HG02678 (cell line): ENCODE data around the gene TSHZ2.

ENCODE experiments used
- ATAC-seq: cut with Tn5 transposase; IDR thresholded peaks from one replicate; pipeline ENCODE4 v1.9.1; 2021; ENCODE audit warnings: mild to moderate bottlenecking, moderate library complexity; ENCODE audit not compliant: unreplicated experiment

TSHZ2 gene

GRCh38 chr20:53055367-53056067, 83.4 kb downstream of the TSHZ2 start:
- ATAC-seq, result no peak

DNA sequence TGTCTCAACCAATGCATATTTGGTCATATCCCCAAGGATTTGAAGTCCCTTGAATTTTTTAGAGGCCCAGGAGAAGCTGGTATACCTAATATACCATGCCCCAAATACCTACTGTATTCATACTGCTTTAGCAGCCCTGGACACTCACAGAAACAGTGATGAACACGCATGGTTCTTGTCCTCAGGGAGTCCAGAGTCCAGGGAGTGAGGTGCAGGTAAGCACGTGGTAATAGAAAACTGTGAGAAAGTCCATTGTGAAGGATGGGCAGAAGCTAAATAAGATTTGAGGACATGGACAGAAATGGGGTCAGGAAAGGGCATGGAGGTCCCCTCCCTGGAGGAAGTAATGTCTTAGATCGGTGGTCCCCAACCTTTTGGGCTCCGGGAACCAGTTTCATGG, 85.4 kb downstream of the TSHZ2 start:
- no peak for ATAC-seq

DNA sequence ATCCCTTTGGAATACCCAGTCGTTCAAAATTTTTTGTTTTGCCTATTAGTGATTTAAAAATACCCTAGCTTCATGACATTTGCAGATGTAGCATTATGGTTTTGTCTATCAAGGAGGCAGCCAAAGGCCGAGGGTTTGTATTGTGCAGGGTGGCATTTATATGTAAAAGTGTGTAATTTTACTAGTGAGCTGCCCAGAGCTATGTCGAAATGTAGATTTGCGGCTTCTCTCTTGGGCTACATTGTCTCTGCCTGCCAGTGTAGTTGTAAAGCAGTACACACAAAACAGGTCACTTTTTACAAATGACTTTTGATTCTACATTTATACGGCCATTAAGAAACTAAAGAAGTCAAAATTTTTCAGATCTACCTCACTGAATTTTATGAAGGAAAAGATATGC, 87.7 kb downstream of the TSHZ2 start:
- ATAC-seq, result no peak

DNA sequence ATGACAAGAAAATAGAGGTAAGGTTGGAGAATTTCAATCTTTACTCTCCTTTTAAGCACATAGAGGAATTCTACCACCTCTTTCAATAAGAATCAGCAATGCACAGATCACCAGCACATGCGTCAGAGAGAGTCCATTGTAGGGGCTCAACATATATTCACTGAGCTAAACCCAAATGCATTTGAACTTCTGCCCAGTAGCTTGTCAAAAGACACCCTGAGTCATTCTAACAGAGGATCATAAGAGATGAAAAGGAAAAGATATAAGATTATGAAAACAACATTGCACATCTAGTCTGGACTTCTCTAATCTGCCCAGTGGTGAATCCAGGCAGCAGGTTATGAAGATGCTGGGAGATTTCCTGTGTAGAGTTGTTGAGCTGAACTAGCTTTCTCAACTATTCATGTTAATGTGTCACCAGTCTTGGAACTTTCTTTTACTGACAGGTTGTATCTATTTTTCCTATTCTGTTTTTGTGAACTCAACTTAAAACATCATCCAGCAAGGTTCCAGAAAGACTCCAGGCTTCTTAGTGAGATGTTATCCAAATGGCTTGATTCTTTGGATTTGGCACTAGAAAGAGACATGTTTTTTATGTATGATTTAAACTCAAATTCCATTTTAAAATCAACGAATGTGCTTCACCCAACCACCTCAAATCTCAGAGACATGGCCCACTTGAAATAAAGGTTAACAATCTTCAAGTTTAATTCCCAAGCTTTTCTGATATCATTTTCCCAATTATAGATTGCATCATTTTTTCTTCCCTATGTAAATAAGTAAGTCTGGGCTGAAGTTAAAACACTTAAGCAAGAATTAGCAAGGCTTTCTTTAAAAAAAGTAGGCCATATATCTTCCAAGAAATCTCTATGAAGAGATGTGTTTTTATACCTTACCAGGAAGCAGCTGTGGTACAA, 89.3 kb downstream of the TSHZ2 start:
- ATAC-seq, result no peak

DNA sequence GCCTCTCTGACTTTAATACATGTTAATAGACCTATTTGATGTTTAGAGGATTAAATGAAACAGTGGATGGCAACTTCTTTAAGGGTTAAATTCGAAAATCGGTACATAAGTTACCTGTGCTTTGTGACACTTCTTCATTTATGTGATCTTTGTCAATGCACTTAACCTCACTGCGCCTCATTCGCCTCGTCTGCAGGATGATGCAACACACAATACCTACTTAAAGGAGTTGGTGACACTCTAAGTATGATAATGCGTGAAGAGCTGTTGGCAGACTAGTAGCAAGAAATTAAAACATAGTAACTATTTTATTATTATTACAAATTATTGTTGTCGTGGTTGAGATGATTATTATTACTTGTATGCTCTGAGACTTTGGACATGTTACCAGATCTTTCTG, 92.8 kb downstream of the TSHZ2 start:
- no peak for ATAC-seq

GRCh38 chr20:53068241-53068640, 96.1 kb downstream of the TSHZ2 start:
- no peak for ATAC-seq

- ATAC-seq, result no peak
Observed at GRCh38 chr20:53069132-53069531, 97.0 kb downstream of the TSHZ2 start.

GRCh38 chr20:53070224-53070623, 98.1 kb downstream of the TSHZ2 start:
- no peak for ATAC-seq

DNA sequence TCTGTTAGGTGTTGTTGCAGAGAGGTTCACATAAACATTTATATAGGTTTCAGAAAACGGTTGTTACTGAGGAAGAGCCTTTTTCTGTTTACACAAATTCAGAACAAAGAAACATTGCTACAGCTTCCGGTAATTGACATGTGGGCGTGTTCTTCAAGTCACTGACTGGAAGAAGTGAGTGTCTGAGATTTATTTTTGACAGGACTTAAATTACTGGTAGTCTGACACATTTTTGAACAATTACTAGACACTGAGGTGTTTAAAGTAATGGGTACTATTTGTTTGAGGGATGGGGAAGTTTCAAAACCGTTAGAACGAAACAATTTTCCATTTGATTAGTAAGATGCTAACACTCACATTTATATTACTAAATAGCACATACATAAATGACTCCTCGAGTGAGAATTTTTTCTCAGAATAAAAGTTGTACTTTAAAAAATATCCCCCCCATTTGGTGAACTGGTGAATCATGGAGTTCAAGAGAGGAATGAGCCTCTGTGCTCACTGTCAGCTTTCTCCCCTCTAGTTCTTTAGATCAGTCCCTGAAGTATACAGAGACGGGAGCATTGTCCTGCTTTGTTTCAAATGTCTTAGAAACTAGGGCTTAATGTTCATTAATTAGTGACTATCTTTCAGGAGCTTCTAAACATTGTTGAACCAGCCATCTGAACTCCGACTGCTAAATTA, 98.7 kb downstream of the TSHZ2 start:
- ATAC-seq, result no peak

- no peak for ATAC-seq
Observed at GRCh38 chr20:53071833-53072232, 99.7 kb downstream of the TSHZ2 start.

GRCh38 chr20:53072923-53073579, 100.9 kb downstream of the TSHZ2 start:
- ATAC-seq, result no peak

DNA sequence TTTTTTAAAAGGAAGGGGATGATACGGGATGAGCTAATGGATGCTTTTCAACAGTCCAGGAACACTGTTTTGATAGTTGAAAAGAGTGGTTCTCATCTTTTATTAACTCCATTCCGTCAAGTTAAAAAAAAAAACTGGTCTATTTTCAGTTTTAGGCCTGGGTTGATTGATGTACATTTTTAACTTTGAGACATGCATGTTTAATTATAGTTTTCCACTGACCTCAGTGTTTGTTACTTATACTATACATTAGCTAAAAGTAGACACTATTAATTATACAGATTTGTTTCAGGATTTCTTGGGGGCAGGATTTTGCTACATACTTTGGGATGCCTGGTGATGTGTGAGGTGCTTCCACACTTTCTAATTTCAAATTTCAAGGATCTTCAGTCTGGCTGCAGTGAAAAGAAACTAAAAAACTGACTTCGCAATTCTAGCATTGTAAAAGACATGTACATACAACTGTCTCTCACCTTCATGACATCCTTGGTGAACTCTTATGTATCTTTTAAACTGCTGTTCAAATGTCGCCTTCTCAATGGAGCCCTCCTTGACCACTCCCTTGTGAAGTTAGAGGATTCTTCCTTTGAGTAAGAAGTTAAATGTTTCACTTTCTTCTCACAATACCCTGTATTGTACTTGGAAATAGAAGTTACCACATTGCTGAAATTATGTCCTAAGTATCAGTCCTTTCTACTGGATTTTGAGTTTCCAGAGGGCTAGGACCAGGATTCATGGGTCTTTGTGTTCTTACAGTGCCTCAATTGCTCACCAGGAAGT, 101.7 kb downstream of the TSHZ2 start:
- ATAC-seq, result no peak

GRCh38 chr20:53074811-53075314, 102.7 kb downstream of the TSHZ2 start:
- no peak for ATAC-seq

- no peak for ATAC-seq
Observed at GRCh38 chr20:53076668-53077067, 104.5 kb downstream of the TSHZ2 start.

GRCh38 chr20:53077373-53078205, 105.4 kb downstream of the TSHZ2 start:
- ATAC-seq, result no peak

- ATAC-seq, result no peak
Observed at GRCh38 chr20:53078761-53079160, 106.6 kb downstream of the TSHZ2 start.

GRCh38 chr20:53079261-53079691, 107.1 kb downstream of the TSHZ2 start:
- no peak for ATAC-seq

- ATAC-seq, result no peak
Observed at GRCh38 chr20:53079828-53080686, 107.9 kb downstream of the TSHZ2 start.

GRCh38 chr20:53080687-53080962, 108.5 kb downstream of the TSHZ2 start:
- ATAC-seq, result no peak
